Measurements from ENCODE around the gene SLC25A1. TPM values are rescaled to one million over a fixed set of nuclear protein-coding genes. Genes with fewer than 3 reads are reported as not detected.
A peak's percentile ranks its signal among the peaks of the same experiment; 100 is the strongest.

Gene SLC25A1
- polyA plus RNA-seq, 2 of the 4 experiments (the other 2 are of a cell fraction), result 11.4 to 60.1 TPM

GRCh38 chr22:19174106-19175025 lies 4.2 kb downstream of the SLC25A1 start:
- DNase-seq (ENCODE audit: low read depth in 1 of 2, low spot score in 1 of 2) (no peak), FAIRE-seq (no peak), ATAC-seq (no peak)
- Histone ChIP-seq H3K4me2 (peak overlapping the region; percentile 92), H3K4me3 (no peak overlapping the region), H3K27ac (peak overlapping the region; percentile 18 to 73; a peak in 4 of 6 replicates), H3K9me3 (no peaks in the 10 kb centered on the region), H3K4me1 (peaks cover 54% of the 10 kb centered on the region)
- ChIA-PET CTCF (interaction anchor here (1.3 to 3.2 kb wide), 4 partner anchors 27 to 456 kb away, joined by 4 to 18 read pairs (median 4); partner anchors contain the start of gene ESS2), POLR2A (interaction anchor here (1.1 kb wide), 1 partner anchor 30 kb away, joined by 3 read pairs; the partner anchor contains the start of gene ESS2)
- TF ChIP-seq CHD4 (IDR thresholded peaks at IDR 0.05; ENCODE audit: borderline replicate concordance) (no peak), EHMT2 (IDR thresholded peaks at IDR 0.05; ENCODE audit: low read depth) (no peak), HDAC2 (IDR thresholded peaks at IDR 0.05) (no peak), CHD2 (IDR thresholded peaks at IDR 0.05; ENCODE audit: low read length, partially characterized antibody) (no peak), HES2 (IDR thresholded peaks at IDR 0.05) (no peak), HOXA7 (CRISPR knock-in tag; IDR thresholded peaks at IDR 0.05) (no peak), MAX (IDR thresholded peaks at IDR 0.05) (no peak), TFCP2L1 (CRISPR knock-in tag; IDR thresholded peaks at IDR 0.05) (no peak), TP53 (CRISPR knock-in tag; IDR thresholded peaks at IDR 0.05) (no peak), ZSCAN20 (CRISPR knock-in tag; IDR thresholded peaks at IDR 0.05) (no peak), USF2 (IDR thresholded peaks at IDR 0.05) (no peak), MYC (IDR thresholded peaks at IDR 0.05; ENCODE audit: borderline replicate concordance, low read length) (no peak), CBX2 (IDR thresholded peaks at IDR 0.05; ENCODE audit: borderline replicate concordance, low read depth) (no peak), KDM1A (IDR thresholded peaks at IDR 0.05; ENCODE audit: low read depth) (no peak), ZFP36 (IDR thresholded peaks at IDR 0.05; ENCODE audit: borderline replicate concordance, partially characterized antibody) (no peak), RAD21 (conservative IDR thresholded peaks at IDR 0.05 in 1 of 2, IDR thresholded peaks at IDR 0.05 in 1 of 2) (no peak), FOSB (CRISPR knock-in tag; IDR thresholded peaks at IDR 0.05) (no peak)
- TF ChIP-seq, protein P1, sequence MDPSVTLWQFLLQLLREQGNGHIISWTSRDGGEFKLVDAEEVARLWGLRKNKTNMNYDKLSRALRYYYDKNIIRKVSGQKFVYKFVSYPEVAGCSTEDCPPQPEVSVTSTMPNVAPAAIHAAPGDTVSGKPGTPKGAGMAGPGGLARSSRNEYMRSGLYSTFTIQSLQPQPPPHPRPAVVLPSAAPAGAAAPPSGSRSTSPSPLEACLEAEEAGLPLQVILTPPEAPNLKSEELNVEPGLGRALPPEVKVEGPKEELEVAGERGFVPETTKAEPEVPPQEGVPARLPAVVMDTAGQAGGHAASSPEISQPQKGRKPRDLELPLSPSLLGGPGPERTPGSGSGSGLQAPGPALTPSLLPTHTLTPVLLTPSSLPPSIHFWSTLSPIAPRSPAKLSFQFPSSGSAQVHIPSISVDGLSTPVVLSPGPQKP (IDR thresholded peaks at IDR 0.05; ENCODE audit: low read depth, low read length), result no peak
- TF ChIP-seq, protein P2, sequence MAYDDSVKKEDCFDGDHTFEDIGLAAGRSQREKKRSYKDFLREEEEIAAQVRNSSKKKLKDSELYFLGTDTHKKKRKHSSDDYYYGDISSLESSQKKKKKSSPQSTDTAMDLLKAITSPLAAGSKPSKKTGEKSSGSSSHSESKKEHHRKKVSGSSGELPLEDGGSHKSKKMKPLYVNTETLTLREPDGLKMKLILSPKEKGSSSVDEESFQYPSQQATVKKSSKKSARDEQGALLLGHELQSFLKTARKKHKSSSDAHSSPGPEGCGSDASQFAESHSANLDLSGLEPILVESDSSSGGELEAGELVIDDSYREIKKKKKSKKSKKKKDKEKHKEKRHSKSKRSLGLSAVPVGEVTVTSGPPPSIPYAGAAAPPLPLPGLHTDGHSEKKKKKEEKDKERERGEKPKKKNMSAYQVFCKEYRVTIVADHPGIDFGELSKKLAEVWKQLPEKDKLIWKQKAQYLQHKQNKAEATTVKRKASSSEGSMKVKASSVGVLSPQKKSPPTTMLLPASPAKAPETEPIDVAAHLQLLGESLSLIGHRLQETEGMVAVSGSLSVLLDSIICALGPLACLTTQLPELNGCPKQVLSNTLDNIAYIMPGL (CRISPR knock-in tag; IDR thresholded peaks at IDR 0.05; ENCODE audit: borderline replicate concordance), result no peak
- 44% methylated on average over 10 of the region's 14 CpGs for WGBS (ENCODE audit: missing lambda C conversion rate)

Data from A549 (cell line).